Right renal pelvis (tissue), 4 donors: ENCODE results near the gene CNTN1. TPM values are rescaled to one million over a fixed set of nuclear protein-coding genes. Genes with fewer than 3 reads are reported as not detected.

Experiments
- DNase-seq, 4 donors: peaks; one replicate each; pipeline ENCODE4 v3.0.0-alpha.2; 2013; ENCODE audit warnings: low read depth in 4 of 4, low spot score in 3 of 4, missing footprints in 1 of 4
- polyA plus RNA-seq, 4 donors: library from polyadenylated mRNA; unstranded; fragments of 120-200 nt; gene quantifications; one replicate each; pipeline ENCODE4 v1.2.1, GENCODE V29; 2013; ENCODE audit not compliant: insufficient read length in 4 of 4

Gene CNTN1
- polyA plus RNA-seq, 4 donors, result 44.6 to 64.4 (median 56.4) TPM

- no peak for DNase-seq
Observed at GRCh38 chr12:41092115-41092514, 399.9 kb downstream of the CNTN1 start.

- no peak for DNase-seq
Observed at GRCh38 chr12:41096797-41097196, 404.6 kb downstream of the CNTN1 start.

GRCh38 chr12:41100572-41100971, 408.3 kb downstream of the CNTN1 start:
- DNase-seq, result no peak

- no peak for DNase-seq
Observed at GRCh38 chr12:41101806-41102205, 409.6 kb downstream of the CNTN1 start.

- DNase-seq, result no peak
Observed at GRCh38 chr12:41103614-41104013, 411.4 kb downstream of the CNTN1 start.

GRCh38 chr12:41106315-41106714, 414.1 kb downstream of the CNTN1 start:
- no peak for DNase-seq

GRCh38 chr12:41108032-41108431, 415.8 kb downstream of the CNTN1 start:
- peak; percentile 8 to 31 (median 22) for DNase-seq

- DNase-seq, result no peak
Observed at GRCh38 chr12:41112903-41113302, 420.7 kb downstream of the CNTN1 start.

- DNase-seq, result no peak
Observed at GRCh38 chr12:41120211-41120610, 428.0 kb downstream of the CNTN1 start.

- DNase-seq, result no peak
Observed at GRCh38 chr12:41121374-41121773, 429.1 kb downstream of the CNTN1 start.
